AG04450 (cell line): ENCODE measurements around the gene MPPED2. TPM values are rescaled to one million over a fixed set of nuclear protein-coding genes. Genes with fewer than 3 reads are reported as not detected.

ENCODE experiments used
- CTCF ChIA-PET: fragments of 300-600, 350-600 bp; formaldehyde crosslinking; extraction: SDS; loops from one replicate; lab custom pipeline; 2022; ENCODE audit warnings: antibody characterized with exemption, inconsistent platforms; lab: Charles Lee
- POLR2A ChIA-PET: fragments of 350-600 bp; formaldehyde crosslinking; extraction: SDS; loops from one replicate; lab custom pipeline; 2021; ENCODE audit warnings: antibody characterized with exemption, inconsistent platforms; lab: Yijun Ruan, JAX
- DNase-seq: peaks from one replicate; pipeline ENCODE4 v3.0.0-alpha.2; 2011; ENCODE audit warnings: low read depth, low spot score
- H3K27ac ChIP-seq: one replicate; pipeline ENCODE4 v1.5.1; 2012; ENCODE audit warnings: low read depth, low read length, control low read depth
- H3K27me3 ChIP-seq: one replicate; pipeline ENCODE4 v1.6.0; 2012; ENCODE audit warnings: low read length; ENCODE audit not compliant: control insufficient read depth, insufficient read depth
- H3K4me3 ChIP-seq: 2 replicates; pipeline ENCODE4 v1.5.1; 2011; ENCODE audit warnings: mild to moderate bottlenecking, low read depth, low read length, control low read depth
- H3K9me3 ChIP-seq: 2 replicates; pipeline ENCODE4 v1.5.1; 2012; ENCODE audit warnings: low read length; ENCODE audit not compliant: control insufficient read depth, insufficient read depth
- polyA plus RNA-seq: library from polyadenylated mRNA; depleted of rRNA; stranded (reverse); fragments of >200 nt; gene quantifications from 2 replicates; pipeline ENCODE4 v1.2.3, GENCODE V29; 2011
- TF ChIP-seq, protein P1 (sequence below): IDR thresholded peaks from 2 replicates; pipeline ENCODE4 v1.5.1; 2011; ENCODE audit warnings: low read depth, low read length, control low read depth, inconsistent platforms

Gene MPPED2
- polyA plus RNA-seq, 1 experiment = not detected

DNA sequence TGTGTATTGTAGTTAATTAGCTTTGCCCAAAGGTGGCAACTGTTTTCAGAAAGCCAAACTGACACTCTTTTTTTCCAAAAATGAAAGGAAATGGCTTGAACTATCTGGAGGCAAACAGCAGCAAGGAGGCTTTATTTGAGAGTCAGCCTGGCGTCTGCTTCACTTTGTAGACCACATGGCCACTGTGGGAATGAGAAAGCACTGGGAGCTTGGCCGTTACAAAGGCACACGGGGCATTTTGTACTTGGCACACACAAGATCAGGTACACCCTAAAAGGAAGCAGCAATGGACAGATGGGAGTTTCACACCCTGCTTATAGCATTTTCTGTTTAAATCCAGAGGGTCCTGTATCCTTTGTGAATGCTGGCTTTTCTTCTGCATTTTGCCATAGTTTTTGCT, 126.3 kb downstream of the MPPED2 start:
- ChIA-PET CTCF (no interaction called here), POLR2A (no interaction called here)
- Histone ChIP-seq H3K27ac (no peak overlapping the region), H3K4me3 (no peak overlapping the region), H3K27me3 (no peaks in the 10 kb centered on the region), H3K9me3 (no peaks in the 10 kb centered on the region)
- no peak for DNase-seq
- TF ChIP-seq, protein P1, sequence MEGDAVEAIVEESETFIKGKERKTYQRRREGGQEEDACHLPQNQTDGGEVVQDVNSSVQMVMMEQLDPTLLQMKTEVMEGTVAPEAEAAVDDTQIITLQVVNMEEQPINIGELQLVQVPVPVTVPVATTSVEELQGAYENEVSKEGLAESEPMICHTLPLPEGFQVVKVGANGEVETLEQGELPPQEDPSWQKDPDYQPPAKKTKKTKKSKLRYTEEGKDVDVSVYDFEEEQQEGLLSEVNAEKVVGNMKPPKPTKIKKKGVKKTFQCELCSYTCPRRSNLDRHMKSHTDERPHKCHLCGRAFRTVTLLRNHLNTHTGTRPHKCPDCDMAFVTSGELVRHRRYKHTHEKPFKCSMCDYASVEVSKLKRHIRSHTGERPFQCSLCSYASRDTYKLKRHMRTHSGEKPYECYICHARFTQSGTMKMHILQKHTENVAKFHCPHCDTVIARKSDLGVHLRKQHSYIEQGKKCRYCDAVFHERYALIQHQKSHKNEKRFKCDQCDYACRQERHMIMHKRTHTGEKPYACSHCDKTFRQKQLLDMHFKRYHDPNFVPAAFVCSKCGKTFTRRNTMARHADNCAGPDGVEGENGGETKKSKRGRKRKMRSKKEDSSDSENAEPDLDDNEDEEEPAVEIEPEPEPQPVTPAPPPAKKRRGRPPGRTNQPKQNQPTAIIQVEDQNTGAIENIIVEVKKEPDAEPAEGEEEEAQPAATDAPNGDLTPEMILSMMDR = no peak

DNA sequence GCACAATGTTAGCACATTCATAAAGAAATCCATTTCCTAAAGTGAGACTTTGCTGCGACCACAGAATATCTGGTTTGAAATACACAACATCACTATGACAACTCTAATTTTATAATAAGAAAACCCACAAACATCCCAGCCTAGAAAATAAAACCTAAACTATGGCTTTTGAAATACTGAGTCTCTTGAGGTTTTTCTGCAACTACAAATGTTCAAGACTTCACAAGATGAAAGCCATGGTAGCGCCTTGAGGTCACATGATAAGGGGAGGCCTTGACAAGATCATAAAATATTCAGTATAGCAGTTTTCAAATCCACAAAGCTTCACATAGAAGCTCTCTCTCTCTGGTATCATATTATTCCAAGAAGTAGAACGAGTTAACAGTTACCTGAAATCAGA, 126.8 kb downstream of the MPPED2 start:
- Histone ChIP-seq H3K27ac (no peak overlapping the region), H3K4me3 (no peak overlapping the region), H3K9me3 (no peaks in the 10 kb centered on the region), H3K27me3 (no peaks in the 10 kb centered on the region)
- ChIA-PET CTCF (no interaction called here), POLR2A (no interaction called here)
- DNase-seq = no peak
- TF ChIP-seq, protein P1 = no peak

DNA sequence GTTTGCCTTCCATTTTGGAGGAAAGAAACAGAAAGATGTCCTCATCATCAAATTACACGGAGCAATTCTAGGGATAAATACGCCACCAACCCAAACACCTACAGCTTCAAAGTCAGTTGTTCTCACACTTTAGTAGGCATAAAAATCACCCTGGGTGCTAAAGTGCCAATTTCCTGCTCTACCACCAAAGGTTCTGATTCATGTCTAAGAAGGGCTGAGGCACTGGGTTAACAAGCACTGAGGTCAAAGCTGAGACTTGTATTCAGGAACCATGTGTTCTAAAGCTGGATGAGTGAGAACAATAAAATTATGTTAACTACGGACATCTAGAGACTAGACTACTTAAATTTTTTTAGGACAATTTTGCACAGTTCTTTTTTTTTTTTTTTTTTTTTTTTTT, 127.6 kb downstream of the MPPED2 start:
- TF ChIP-seq, protein P1 = no peak
- Histone ChIP-seq H3K4me3 (no peak overlapping the region), H3K27ac (no peak overlapping the region), H3K9me3 (no peaks in the 10 kb centered on the region), H3K27me3 (no peaks in the 10 kb centered on the region)
- no peak for DNase-seq
- ChIA-PET POLR2A (no interaction called here), CTCF (no interaction called here)

DNA sequence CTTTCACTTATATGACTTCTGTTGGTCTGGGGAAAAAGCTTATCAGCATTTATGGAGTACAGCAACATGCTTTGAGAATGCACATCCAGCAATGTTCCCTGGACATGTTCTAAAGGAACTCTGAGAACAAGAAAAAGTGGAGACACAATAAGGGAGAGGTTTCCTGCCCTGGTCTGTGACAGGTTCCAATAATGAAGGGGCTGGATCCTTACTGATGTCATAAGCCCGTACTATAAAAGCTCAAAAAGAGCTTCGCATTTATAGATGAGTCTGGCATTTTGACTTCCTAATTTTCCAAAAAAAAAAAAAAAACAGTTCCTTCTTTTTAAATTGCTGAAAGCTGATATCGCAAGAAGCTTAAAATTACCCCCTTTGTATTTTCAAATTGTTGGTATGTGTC, 129.1 kb downstream of the MPPED2 start:
- Histone ChIP-seq H3K27ac (no peak overlapping the region), H3K27me3 (no peaks in the 10 kb centered on the region), H3K9me3 (no peaks in the 10 kb centered on the region), H3K4me3 (no peak overlapping the region)
- no peak for DNase-seq
- CTCF ChIA-PET = no interaction called here
- POLR2A ChIA-PET = no interaction called here
- TF ChIP-seq, protein P1 = no peak

DNA sequence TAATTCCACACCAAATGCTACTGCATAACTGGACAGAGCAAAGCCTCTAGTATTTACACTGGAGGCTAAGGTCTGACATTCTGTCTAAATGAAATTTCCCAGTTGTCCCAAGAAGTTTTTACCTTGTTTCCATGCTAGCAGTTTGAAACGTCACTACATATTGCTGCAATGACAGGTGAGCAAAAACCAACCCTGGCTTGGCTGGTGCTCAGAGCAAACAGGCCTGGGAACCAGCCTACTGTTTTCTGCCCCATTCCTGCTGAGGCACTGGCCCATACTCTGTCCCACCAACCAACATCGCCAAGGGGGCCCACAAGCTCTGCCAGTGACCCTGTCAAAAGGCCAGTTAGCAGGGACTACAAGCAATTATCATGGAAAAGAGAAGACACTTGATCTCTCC, 131.1 kb downstream of the MPPED2 start:
- TF ChIP-seq, protein P1 = no peak
- Histone ChIP-seq H3K27ac (no peak overlapping the region), H3K27me3 (no peaks in the 10 kb centered on the region), H3K9me3 (no peaks in the 10 kb centered on the region), H3K4me3 (no peak overlapping the region)
- no peak for DNase-seq
- ChIA-PET POLR2A (no interaction called here), CTCF (no interaction called here)
